CD4-positive, alpha-beta T cell treated with Interleukin-6 at 100 ng/mL for 8 hours (primary cell): ENCODE results near the gene AMIGO1.
A peak's percentile ranks its signal among the peaks of the same experiment; 100 is the strongest.

ENCODE experiments used
- DNase-seq: peaks from one replicate; pipeline ENCODE4 v3.0.0-alpha.2; 2020; ENCODE audit warnings: mixed read lengths, low spot score

AMIGO1 gene

DNA sequence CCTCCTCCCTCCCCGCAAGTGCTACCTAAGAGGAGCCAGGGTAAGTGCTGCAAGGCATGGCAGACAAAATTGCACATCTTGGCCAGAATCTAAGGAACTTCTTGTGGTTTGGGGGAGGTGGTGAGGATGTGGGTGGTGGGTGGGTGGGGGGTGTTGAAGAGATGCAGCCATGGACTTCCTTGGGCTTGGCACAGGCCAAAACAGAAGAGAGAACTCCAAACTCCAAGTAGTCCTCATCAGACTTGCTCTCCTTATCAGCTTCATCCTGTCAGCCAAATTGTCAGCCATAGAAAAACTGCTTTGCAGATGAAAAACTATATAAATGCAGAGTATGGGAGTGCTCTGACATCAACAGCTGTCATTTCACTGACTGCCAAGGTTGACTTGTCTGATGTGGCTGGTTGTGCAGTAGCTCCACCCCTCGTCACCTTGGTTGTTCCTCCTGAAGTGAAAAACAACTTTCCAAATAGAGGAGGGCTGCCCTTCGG, 7.1 kb downstream of the AMIGO1 start:
- DNase-seq = peak; percentile 76

DNA sequence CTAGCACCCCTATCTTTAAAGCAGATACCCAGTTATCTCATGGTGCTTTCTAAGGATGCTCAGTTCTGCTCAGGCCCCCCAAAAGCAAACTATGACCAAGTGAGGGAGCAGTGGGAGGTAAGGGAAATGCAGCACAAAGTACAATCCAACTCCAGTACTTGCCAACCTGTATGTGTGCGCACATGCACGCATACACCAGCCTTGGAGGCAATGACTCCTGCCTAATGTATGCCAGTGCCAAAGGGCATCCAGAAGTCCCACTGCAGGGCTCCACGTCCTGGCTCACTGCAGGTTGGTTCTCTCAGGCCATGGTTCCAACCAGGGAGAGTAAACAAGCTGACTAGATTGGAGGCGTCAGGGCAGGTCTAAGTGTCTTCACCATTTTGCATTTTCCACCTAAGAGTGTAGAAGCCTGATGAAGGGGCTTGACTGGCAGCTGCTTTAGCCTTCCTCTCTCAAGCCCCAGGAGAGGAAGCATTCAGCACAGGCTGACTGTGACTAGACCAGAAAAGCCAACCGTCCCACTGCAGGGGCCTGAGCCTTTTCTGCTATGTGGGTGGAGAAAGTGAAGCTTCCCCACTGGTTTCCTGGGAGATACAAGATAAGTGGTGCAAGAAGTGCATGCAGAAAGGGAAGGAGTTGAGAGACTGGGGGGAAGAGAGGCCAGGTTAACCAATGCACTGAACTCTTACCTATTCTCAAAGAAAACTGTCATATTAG, 7.7 kb downstream of the AMIGO1 start:
- DNase-seq = peak; percentile 17

DNA sequence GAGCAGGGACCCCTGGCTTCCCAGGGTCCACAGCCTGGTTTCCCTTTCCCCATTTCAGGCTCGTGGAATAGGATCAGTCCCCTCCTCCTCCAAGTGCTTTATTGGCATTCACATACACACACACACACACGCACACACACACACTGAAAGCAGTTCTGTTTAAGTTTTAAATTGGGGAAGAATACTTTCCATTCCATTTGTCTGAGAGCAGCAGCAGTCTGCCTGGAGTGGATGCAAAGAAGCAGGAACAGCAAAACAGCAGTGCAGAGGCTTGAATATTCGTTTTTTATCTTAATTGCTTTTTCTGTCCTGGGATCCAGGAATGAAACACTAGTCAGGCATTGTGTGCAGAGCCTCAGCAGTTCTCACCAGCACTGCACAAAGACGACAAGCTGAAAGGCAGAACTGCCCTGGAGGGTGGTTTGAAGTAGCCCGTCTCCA, 8.6 kb downstream of the AMIGO1 start:
- no peak for DNase-seq

DNA sequence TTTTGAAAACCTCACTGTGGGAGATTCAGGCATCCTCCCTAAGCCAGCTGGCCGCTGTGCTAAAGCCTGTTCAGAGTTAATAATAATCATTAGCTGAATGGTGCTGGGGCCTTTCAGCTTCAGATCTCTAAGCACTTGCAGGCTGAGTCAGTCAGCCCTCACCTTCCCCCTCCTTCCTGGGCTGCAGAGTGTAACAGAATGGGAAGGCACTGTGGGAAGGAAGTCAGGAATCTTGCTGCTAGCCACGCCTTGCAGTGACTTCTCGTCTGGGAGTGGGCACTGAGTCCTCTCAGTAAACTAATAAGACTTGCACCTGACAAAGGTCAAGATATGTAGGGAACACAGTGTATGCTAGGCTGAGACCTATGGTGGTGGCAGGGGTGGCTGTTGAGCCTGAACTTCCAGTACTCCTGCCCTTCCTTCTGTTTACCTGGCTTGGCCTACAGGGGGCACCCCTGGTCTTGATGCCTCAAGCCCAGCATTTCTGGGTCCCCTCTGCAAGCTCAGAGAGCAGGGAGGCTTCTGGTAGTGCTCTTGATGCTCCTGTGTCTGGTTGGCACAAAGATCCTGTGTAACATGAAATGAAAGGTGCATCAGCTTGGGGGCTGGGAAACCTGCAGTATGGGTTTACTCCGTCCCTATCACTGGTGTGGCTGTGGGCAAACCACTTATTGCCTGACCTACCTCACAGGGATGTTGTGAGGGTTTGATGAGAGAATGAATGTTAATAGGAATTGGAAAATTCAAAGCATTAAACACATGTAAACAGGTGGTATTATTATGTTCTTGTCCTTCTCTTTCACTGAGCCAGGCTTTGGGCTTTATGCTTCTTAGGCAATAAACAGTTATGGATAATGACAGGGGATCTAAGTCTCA, 9.6 kb downstream of the AMIGO1 start:
- peak; percentile 62 for DNase-seq

DNA sequence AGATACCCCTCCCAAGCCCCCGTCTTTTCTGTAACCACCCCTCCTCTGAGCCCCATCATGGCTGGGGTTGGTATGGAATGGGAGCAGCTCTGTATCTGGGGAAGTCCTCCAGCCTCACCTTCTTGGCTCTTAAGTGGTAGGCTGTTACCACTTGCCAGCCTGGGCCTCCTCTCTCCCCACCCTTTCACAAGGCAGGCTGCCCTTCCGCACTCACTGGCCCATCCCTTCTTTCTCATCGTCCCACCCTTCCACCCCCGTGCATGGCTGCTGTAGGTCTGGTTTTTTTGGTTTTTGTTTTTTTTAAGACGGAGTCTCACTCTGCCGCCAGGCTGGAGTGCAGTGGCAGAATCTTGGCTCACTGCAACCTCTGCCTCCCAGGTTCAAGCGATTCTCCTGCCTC, 10.4 kb downstream of the AMIGO1 start:
- no peak for DNase-seq

DNA sequence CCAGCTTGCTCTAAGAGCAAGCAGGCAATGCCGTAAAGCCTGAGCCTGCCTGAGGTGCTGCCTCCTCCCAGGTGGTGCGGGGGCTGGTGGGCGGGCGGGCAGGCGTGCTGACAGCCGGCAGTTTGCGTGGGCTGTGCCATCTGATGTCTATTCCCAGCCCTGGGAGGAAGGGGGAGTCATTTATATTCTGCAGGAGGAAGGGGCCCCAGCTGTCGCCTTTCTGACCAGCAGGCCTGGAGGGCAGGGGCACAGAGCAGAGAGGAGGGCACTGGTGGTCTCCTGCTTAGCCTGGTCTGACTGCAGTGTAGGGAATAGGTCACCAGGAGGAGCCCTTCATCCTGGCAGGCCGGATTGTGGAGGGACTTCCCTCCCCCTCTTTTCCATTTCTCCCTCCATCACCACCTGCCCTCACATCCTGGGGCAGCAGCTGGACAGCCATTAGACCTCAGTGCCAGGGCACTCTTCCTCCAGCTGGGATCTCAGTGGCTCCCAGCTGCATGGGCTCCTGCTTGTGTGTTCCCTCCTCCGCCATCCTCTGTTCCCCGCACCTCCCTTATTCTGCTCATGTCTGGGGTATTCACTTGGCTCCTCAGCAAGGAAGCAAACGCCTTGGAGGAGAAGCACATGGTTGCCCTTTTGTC, 11.2 kb downstream of the AMIGO1 start:
- DNase-seq = no peak

DNA sequence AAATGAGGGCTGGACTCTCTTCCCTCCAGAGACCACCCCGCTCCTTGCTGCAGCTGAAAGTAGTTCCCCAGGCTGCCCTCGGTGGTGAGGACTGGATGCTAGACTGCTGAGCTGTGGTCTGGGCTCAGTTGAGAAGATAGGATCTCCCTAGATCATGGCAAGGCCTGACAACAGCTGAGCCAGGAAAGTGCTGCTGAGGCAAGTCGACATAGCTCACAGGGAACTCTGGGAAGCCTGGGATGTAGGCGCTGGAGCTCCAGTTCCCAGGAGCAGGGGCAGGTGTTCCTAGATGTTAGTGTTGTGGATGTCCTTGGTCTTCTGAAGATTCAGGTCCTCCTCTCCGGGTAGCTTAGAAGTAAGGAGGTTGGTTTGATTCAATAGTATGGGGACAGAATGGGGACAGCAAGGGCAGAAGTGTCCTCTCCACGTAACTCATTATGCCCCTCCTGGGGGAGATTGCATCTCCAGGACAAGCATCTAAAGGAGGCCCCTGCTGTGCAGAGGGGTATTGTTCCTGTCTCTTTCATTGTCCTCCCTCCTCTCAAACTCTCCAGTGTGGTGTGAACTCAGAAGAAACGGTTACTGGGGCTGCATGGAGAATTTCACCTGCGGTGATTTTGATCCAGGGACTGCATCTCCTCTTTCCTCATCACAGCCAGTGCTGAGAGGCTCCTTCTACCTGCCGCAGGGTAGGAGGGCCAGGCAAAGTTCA, 11.9 kb downstream of the AMIGO1 start:
- no peak for DNase-seq

DNA sequence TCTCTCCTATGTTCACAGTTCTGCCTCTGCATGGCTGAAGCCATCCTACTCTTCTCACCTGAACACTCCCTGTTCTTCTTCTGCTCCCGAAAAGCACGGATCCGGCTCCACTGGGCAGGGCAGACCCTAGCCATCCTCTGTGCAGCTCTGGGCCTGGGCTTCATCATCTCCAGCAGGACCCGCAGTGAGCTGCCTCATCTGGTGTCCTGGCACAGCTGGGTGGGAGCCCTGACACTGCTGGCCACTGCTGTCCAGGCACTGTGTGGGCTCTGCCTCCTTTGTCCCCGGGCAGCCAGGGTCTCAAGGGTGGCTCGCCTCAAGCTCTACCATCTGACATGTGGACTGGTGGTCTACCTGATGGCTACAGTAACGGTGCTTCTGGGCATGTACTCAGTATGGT, 13.8 kb downstream of the AMIGO1 start:
- no peak for DNase-seq

DNA sequence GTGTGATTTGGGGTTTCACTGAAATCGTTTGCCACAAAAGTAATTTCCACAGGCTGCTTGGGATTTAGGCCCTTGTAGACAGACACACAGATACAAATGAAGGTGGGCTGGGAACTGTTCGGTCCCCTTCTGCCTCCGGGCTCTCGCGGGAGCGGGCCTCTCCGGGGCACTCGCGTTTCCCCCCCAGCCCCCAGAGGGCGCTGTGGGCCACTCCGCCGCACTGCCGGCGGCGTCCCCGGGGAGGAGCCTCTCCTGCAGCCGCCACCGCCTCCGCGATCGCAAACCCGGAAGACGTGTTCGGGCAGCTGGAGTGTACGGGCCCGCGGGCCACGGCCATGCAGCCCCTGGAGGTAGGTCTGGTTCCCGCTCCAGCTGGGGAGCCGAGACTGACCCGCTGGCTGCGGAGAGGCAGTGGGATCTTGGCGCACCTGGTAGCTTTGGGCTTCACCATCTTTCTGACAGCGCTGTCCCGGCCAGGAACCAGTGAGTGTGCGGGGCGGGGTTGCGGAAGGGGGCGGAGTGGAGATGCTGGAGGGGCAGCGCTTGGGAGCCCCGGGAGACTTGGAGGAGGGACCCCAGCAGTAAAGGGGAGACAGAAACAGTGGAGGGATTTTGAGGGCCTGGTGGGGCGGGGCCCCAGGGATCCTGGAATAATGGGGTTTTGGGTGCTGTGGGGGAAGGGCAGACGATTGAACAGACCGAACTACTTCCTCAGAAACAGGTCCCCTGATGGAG, 15.6 kb downstream of the AMIGO1 start, which contains the start of gene CYB561D1:
Gene CYB561D1, plus strand, starts transcription at position 290 of the 735 bp plus-strand sequence. Its CDS starts 46 bp downstream, at position 336.
- peak; percentile 85 for DNase-seq

DNA sequence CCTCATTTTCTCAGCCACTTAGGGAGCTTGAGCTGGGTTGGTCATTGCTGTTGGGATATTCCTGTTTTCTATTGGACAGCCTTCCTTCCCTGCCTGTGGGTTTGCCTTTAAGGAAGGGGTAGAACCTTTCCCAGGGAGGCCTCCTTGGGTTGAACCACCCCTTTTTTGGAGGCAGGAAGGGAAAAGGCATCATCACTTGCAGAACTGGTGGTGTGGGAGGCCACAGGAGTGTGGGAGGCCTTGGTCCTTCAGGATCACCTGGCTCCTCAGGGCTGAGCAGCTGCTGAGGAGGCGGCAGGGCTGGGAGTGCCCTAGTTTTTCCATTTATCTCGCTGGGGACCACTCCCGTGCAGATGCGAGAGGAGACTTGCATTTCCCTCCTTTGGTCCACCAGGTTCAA, 16.3 kb downstream of the AMIGO1 start:
- DNase-seq = no peak

DNA sequence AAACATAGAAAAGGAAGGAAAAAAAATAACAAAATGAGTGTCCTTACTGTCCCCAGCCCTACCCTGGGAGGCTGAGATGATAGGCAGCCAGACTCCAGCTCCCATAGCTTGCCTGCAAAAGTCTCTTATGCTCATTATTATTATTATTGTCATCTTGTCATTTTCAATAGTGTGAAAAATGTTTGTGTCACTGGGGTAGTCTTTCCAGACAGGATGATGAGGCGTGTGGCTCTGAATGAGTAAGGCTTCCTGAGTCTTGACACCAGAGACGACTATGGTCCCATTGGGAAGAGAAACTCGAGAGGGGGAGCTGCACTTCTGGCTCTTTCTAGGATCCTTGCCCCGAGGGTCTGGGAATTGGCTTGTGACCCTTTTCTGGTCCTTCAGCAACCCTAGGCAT, 16.7 kb downstream of the AMIGO1 start:
- no peak for DNase-seq

DNA sequence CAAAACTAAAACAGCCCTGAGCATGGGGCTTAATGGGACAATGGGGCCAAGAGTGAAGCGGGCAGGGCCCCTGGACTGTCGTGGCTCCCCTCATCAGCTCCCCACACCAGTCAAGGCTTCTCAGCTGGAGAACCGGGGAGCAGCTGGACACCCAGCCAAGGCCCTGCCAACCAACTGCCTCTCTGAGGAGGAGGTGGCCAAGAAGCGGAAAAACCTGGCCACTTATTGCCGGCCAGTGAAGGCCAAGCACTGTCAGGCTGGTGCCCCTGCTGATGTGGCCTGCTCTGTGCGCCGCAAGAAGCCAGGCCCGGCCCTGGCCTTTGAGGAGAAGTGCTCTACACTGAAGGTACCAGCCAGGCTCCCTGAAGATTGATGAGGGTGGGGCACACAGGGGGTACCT, 18.2 kb downstream of the AMIGO1 start:
- no peak for DNase-seq

DNA sequence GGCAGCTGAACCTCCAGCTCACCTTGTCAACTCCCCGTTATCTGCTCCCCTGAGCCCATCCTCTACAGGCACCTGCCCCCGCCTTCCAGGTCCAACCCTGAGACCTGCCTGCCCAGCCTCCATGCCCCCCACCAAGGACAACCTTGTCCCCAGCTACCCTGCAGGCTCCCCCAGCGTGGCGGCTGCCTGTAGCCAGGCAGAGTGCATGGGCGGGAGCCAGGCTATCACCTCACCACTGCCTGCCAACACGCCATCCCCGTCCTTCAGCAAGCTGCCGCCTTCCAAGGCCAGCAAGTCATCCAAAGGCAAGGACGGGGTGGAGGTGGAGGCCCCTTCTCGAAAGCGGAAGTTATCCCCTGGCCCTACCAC, 18.6 kb downstream of the AMIGO1 start:
- DNase-seq = no peak

DNA sequence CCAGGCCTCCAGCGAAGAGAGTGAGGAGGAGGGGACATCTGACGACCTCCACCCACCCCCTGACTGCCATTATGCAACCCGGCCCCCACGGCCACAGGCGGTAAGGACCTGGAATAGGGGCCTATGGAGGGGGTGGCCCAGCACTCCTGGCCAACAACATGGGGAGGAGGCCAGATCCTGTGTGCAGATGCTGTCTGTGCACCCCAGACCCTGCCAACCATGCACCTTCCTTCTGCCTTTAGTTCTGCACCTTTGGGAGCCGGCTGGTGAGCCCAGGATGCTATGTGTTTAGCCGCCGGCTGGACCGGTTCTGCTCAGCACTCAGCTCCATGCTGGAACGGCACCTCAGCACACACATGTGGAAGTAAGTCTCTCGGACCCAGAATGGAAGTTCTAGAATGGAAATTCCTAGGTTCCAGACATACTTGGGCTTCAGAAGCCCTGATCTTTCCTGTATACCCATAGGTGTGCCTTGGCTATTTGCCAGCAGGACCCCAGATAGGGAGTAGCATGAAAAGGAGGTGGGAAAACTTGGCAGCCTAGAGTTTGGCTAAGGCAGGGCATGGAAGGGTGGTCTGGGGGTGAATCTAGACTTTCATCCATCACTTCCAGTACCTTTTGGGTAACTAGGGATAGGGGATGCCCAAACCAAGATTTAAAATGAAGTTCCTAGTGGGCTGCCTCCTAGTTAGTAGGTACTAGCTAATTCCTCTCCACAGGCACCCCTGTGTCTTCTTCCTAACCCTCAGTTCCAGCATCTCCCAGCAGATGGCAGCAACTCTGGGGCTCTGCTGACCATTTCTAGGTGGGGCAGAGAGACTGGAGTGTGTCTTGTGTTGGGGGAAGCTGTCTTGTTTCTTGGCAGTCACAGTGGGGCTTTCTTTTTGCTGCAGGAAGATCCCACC, 19.2 kb downstream of the AMIGO1 start:
- peak; percentile 70 for DNase-seq

DNA sequence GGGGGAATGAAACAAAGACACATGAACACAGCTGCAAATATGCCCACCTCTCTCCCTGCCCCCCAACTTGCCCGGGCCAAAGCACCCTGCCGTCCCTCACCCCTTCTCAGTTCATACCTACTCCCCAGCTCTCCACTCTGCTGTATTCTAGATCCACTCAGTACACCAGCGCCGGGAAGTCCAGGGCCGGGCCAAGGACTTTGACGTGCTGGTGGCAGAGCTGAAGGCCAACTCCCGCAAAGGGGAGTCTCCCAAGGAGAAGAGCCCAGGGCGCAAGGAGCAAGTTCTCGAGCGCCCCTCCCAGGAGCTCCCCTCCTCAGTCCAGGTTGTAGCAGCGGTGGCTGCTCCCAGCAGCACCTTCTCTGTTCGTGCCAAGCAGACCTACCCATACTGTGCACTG, 20.8 kb downstream of the AMIGO1 start:
- no peak for DNase-seq

DNA sequence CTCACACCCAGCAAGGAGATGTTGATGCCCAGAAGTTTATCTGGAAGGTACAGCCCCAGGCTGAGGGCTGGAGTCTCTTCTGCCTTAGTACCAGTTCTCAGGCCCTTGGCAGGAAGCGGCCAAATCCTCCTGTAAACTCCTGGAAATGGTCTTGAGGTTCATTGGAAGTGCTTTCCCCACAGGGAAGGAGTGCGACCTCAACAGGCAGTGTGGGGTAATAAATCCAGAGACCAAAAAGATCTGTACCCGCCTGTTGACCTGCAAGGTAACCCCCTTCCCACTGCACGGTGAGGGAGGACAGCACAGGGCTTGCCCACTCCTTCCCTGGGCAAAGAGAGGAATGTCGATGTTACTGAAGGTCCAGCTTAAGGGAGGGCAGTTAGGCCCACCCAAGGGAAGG, 21.3 kb downstream of the AMIGO1 start:
- no peak for DNase-seq

DNA sequence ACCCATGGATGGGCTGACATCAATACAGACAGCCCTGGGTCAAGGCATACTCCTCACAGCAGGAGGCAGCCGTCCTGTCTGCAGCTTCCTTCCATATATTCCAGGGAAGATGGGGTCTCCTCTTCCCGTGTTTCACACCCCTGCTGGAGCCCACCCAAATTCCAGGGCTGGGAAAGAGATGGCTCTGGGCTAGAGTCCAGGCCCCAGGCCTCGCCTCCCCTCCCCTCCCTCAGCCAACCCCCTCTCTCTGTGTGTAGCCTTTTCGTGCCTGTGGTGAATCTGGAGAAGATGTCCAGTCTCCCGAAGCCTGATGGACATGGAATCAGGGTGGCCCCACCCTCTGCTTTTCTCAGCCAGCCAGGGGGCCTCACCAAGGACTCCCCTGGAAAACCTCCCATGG, 22.3 kb downstream of the AMIGO1 start:
- no peak for DNase-seq

DNA sequence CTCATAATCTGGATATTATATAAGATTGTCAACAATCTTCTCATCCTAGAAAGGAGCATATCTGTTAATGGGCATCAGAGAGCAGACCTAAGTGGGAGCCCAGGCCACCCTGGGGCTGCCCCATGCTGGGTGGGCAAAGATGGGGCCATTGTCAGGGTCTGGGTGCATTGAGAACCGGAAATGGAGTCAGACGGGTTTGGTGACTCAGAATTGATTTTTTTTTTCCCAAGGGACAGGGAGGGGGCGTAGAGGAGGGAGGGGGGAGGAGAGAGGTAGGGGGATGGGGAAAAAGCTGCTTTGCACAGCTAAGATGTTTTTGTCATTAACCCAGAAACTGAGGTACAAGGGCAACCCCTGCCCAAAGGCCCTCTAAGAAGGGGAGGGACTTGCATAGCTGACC, 24.5 kb downstream of the AMIGO1 start:
- DNase-seq = no peak

DNA sequence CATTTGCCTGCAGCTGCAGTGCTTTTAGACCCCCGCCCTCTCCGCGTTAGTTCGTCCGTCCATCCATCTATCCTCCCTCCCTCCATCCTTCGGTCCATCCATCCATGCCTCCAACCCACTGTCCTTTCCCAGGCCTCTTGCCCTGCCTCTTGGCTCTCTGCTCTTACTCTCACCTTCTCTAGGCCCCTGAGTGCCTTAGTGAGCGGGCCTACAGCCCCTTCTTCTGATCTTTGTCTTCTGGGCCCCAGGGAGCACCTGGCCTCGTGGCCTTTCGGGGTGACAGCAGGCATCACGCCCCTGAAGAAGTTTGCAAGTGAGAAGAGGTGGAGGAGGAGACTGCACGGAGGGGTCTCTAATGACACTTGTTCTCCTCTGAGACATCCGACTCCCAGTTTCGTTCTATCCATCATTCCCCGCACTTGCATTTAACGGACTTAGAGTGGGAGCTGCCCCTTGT, 25.0 kb downstream of the AMIGO1 start:
- no peak for DNase-seq
